AG04450 (cell line): Measurements from ENCODE around the gene QRICH1. TPM values are rescaled to one million over a fixed set of nuclear protein-coding genes. Genes with fewer than 3 reads are reported as not detected.
A peak's percentile ranks its signal among the peaks of the same experiment; 100 is the strongest.

ENCODE experiments used
- CTCF ChIA-PET: fragments of 300-600, 350-600 bp; formaldehyde crosslinking; extraction: SDS; loops from one replicate; lab custom pipeline; 2022; ENCODE audit warnings: antibody characterized with exemption, inconsistent platforms; lab: Charles Lee
- POLR2A ChIA-PET: fragments of 350-600 bp; formaldehyde crosslinking; extraction: SDS; loops from one replicate; lab custom pipeline; 2021; ENCODE audit warnings: antibody characterized with exemption, inconsistent platforms; lab: Yijun Ruan, JAX
- DNase-seq: peaks from one replicate; pipeline ENCODE4 v3.0.0-alpha.2; 2011; ENCODE audit warnings: low read depth, low spot score
- H3K27ac ChIP-seq: one replicate; pipeline ENCODE4 v1.5.1; 2012; ENCODE audit warnings: low read depth, low read length, control low read depth
- H3K27me3 ChIP-seq: one replicate; pipeline ENCODE4 v1.6.0; 2012; ENCODE audit warnings: low read length; ENCODE audit not compliant: control insufficient read depth, insufficient read depth
- H3K4me3 ChIP-seq: 2 replicates; pipeline ENCODE4 v1.5.1; 2011; ENCODE audit warnings: mild to moderate bottlenecking, low read depth, low read length, control low read depth
- H3K9me3 ChIP-seq: 2 replicates; pipeline ENCODE4 v1.5.1; 2012; ENCODE audit warnings: low read length; ENCODE audit not compliant: control insufficient read depth, insufficient read depth
- CTCF ChIP-seq: IDR thresholded peaks from 2 replicates; pipeline ENCODE4 v1.5.1; 2011; ENCODE audit warnings: low read depth, low read length, control low read depth, inconsistent platforms
- polyA plus RNA-seq: library from polyadenylated mRNA; depleted of rRNA; stranded (reverse); fragments of >200 nt; gene quantifications from 2 replicates; pipeline ENCODE4 v1.2.3, GENCODE V29; 2011

QRICH1 gene
- polyA plus RNA-seq, 1 experiment: 69.7 TPM

DNA sequence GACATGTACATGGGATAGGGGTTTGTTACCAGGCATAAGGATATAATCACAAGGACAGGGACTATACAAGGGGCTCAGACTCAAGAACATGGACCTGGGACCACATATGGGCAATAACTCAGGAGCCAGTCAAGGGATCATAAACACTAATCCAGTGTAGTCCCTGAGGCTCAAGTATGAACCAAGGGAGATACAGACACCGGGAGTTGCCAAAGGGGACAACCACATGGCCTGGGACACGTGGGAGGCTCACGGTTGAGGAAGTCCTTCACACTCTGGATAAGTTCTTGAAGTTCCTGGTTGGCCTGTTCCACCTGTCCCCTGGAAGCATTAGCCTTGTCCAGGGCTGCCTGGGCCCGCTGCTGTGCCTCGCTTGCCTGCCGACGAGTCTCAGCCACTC, 28.6 kb upstream of the QRICH1 start:
- H3K27ac ChIP-seq: no peak overlapping the region
- no peak for DNase-seq
- ChIA-PET POLR2A (interaction anchor here (2.2 kb wide), 1 partner anchor 10 kb away, joined by 29 read pairs; the partner anchor contains the start of gene LAMB2), CTCF (no interaction called here)
- H3K27me3 ChIP-seq: no peaks in the 10 kb centered on the region
- H3K9me3 ChIP-seq: no peaks in the 10 kb centered on the region; the same call in 1 of the 2 replicates
- H3K4me3 ChIP-seq: no peak overlapping the region
- TF ChIP-seq CTCF: no peak

GRCh38 chr3:49122022-49122421, 28.2 kb upstream of the QRICH1 start:
- CTCF ChIA-PET: no interaction called here
- no peak overlapping the region for H3K27ac ChIP-seq
- POLR2A ChIA-PET: interaction anchor here (2.2 kb wide), 1 partner anchor 10 kb away, joined by 29 read pairs; the partner anchor contains the start of gene LAMB2
- no peaks in the 10 kb centered on the region; the same call in 1 of the 2 replicates for H3K9me3 ChIP-seq
- H3K4me3 ChIP-seq: no peak overlapping the region
- no peak for DNase-seq
- no peaks in the 10 kb centered on the region for H3K27me3 ChIP-seq
- no peak for TF ChIP-seq CTCF

GRCh38 chr3:49121132-49121736, 27.4 kb upstream of the QRICH1 start:
- Histone ChIP-seq H3K4me3 (peak overlapping the region; percentile 29), H3K27ac (peak overlapping the region; percentile 91), H3K9me3 (no peaks in the 10 kb centered on the region; the same call in 1 of the 2 replicates), H3K27me3 (no peaks in the 10 kb centered on the region)
- ChIA-PET CTCF (no interaction called here), POLR2A (interaction anchor here (0.9 to 2.2 kb wide), 5 partner anchors 11 to 99 kb away, joined by 6 to 29 read pairs (median 8); partner anchors contain the start of genes IMPDH2, LAMB2, NDUFAF3 and QRICH1)
- no peak for DNase-seq
- no peak for TF ChIP-seq CTCF

- Histone ChIP-seq H3K9me3 (no peaks in the 10 kb centered on the region; the same call in 1 of the 2 replicates), H3K27me3 (no peaks in the 10 kb centered on the region), H3K4me3 (peak within 1 kb of the TSS; percentile 96), H3K27ac (peak within 1 kb of the TSS; percentile 91)
- TF ChIP-seq CTCF: no peak
- ChIA-PET CTCF (no interaction called here), POLR2A (interaction anchor here (0.5 to 2.2 kb wide), 6 partner anchors 11 to 99 kb away, joined by 4 to 29 read pairs (median 8); partner anchors contain the start of genes IMPDH2, LAMB2, NDUFAF3 and QRICH1)
- peak; percentile 80 for DNase-seq
Observed at GRCh38 chr3:49120438-49121131, 26.7 kb upstream of the QRICH1 start, which contains the start of gene USP19. USP19 (minus strand) TSS chr3:49120823; CDS start chr3:49119145, 1,678 bp downstream.

DNA sequence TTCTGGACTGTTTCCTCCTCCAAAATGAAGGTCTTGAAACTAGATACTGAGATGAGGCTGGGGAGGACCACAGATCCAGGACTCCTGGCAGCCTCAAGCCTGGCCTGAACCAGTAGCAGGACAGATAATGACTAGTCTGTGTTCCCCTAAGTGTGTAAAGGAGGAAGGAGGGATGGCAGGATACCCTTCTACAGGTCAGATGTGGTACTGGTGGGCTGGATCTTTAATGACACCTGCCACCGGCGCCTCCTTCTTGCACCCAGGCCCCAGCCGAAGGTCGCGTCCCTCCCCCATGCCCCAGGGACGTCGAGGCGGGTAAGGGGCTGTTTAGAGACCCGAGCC, 26.2 kb upstream of the QRICH1 start:
- DNase-seq: no peak
- H3K27ac ChIP-seq: peak overlapping the region; percentile 91
- ChIA-PET POLR2A (interaction anchor here (0.5 to 2.2 kb wide), 5 partner anchors 12 to 91 kb away, joined by 4 to 29 read pairs (median 8); partner anchors contain the start of genes IMPDH2, LAMB2 and QRICH1), CTCF (no interaction called here)
- H3K4me3 ChIP-seq: peak overlapping the region; percentile 96
- TF ChIP-seq CTCF: no peak
- H3K9me3 ChIP-seq: no peaks in the 10 kb centered on the region; the same call in 1 of the 2 replicates
- H3K27me3 ChIP-seq: no peaks in the 10 kb centered on the region
